Spleen (tissue), 7 donors: ENCODE data around the gene SPINT2.

Experiments
- CTCF ChIP-seq, 11 experiments: fragments of 200-600 bp in 7 of 11; fragments of 450-650 bp in 4 of 11; sonication (generic) in 4 of 11; IDR thresholded peaks in 8 of 11; conservative IDR thresholded peaks in 3 of 11; 1 replicate in 7 of 11; 2 replicates in 4 of 11; pipeline versions ENCODE4 v1.4.0 to v1.8.0; 2016 to 2021; ENCODE audit warnings: antibody characterized with exemption in 11 of 11, inconsistent platforms in 4 of 11, mild to moderate bottlenecking in 1 of 11
- POLR2A ChIP-seq, 3 donors: fragments of 450-650 bp; IDR thresholded peaks; one replicate each; pipeline ENCODE4 v1.5.1; 2017; ENCODE audit warnings: antibody characterized with exemption in 3 of 3, mild to moderate bottlenecking in 1 of 3
- POLR2AphosphoS5 ChIP-seq, 3 donors: sonication (generic); formaldehyde crosslinking; IDR thresholded peaks; one replicate each; pipeline ENCODE4 v1.5.1; 2017; ENCODE audit warnings: antibody characterized with exemption in 3 of 3
- donor health status: DM: no; HTN: no; CAD: no; lungs with moderate emphysema.
- donor health status: DM: no; HTN: no; CAD: no.
- donor health status: DM: no; HTN: no; CAD: no.

GRCh38 chr19:38288123-38288855 lies 23.9 kb downstream of the SPINT2 start:
- TF ChIP-seq CTCF (IDR thresholded peaks at IDR 0.05 in 8 of 11, conservative IDR thresholded peaks at IDR 0.05 in 3 of 11) = no peak
- no peak for TF ChIP-seq POLR2A (IDR thresholded peaks at IDR 0.05)
- no peak for TF ChIP-seq POLR2AphosphoS5 (IDR thresholded peaks at IDR 0.05)
